Colonic mucosa (tissue), 4 donors: ENCODE results near the gene TXN2. TPM values are rescaled to one million over a fixed set of nuclear protein-coding genes. Genes with fewer than 3 reads are reported as not detected.

Experiments
- DNase-seq: peaks from one replicate; pipeline ENCODE4 v3.0.0-alpha.2; 2020
- H3K27ac ChIP-seq: fragments of 200-600 bp; one replicate; pipeline ENCODE4 v1.8.0; 2021
- H3K27me3 ChIP-seq: fragments of 200-600 bp; one replicate; pipeline ENCODE4 v1.8.0; 2021
- H3K36me3 ChIP-seq: fragments of 200-600 bp; one replicate; pipeline ENCODE4 v1.8.0; 2021
- H3K4me1 ChIP-seq: fragments of 200-600 bp; one replicate; pipeline ENCODE4 v1.8.0; 2021; ENCODE audit warnings: mild to moderate bottlenecking
- H3K4me3 ChIP-seq: fragments of 200-600 bp; one replicate; pipeline ENCODE4 v1.8.0; 2021
- H3K9ac ChIP-seq, 2 donors: one replicate each; pipeline ENCODE4 v1.7.0; 2013; ENCODE audit warnings: control low read depth in 2 of 2, low read depth in 2 of 2, low read length in 2 of 2
- H3K9me3 ChIP-seq: fragments of 200-600 bp; one replicate; pipeline ENCODE4 v1.8.0; 2021
- CTCF ChIP-seq: fragments of 200-600 bp; IDR thresholded peaks from one replicate; pipeline ENCODE4 v1.8.0; 2022; ENCODE audit warnings: antibody characterized with exemption, mild to moderate bottlenecking
- intact Hi-C: fragments of 100-400 bp; cut with DNase I; formaldehyde crosslinking; loops from one replicate; pipeline ENCODE4 v1.14.1; 2022
- total RNA-seq, 2 donors: library from RNA; stranded (reverse); fragmentation: NEBNext Ultra II Directional in 1 of 2; extraction: Animal tissue kit (Norgen Biotek cat#: 25700) in 1 of 2; gene quantifications; one replicate each; pipeline ENCODE4 v1.2.1, GENCODE V29; 2021
- donor health status: healthy.
- donor health status: DM: no; HTN: no; CAD: no.
- donor health status: DM: no; HTN: no; CAD: no.

Gene TXN2
- total RNA-seq, 2 donors from 2014 or later, result 101 to 142 TPM

GRCh38 chr22:36492109-36492508 lies 10.7 kb upstream of the TXN2 start:
- no peak overlapping the region for H3K9ac ChIP-seq
- H3K27me3 ChIP-seq, result no peaks in the 10 kb centered on the region
- intact Hi-C loops, result no loop called here
- no peak for DNase-seq
- TF ChIP-seq CTCF, result no peak
- no peaks in the 10 kb centered on the region for H3K36me3 ChIP-seq
- H3K4me3 ChIP-seq, result no peak overlapping the region
- H3K27ac ChIP-seq, result no peak overlapping the region
- no peaks in the 10 kb centered on the region for H3K4me1 ChIP-seq
- H3K9me3 ChIP-seq, result no peaks in the 10 kb centered on the region

DNA sequence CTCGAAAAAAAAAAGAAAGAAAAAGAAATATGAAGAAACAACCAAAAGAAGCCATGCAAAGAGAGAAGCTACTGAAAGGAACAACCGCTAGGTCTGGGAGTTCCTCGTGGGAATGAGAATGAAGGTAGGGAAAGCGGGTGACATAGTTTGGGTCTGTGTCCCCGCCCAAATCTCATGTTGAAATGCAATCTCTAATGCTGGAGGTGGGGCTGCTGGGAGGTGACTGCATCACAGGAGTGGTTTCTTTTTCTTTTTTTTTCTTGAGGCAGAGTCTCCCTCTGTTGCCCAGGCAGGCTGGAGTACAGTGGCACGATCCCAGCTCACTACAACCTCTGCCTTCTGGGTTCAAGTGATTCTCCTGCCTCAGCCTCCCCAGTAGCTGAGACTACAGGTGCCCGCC lies 9.7 kb upstream of the TXN2 start:
- no peak overlapping the region for H3K4me3 ChIP-seq
- no peak for TF ChIP-seq CTCF
- no peaks in the 10 kb centered on the region for H3K36me3 ChIP-seq
- H3K27me3 ChIP-seq, result no peaks in the 10 kb centered on the region
- no peak overlapping the region for H3K9ac ChIP-seq
- intact Hi-C loops, result no loop called here
- H3K27ac ChIP-seq, result no peak overlapping the region
- no peaks in the 10 kb centered on the region for H3K4me1 ChIP-seq
- DNase-seq, result no peak
- no peaks in the 10 kb centered on the region for H3K9me3 ChIP-seq

GRCh38 chr22:36486619-36487384 lies 5.4 kb upstream of the TXN2 start:
- H3K27ac ChIP-seq, result no peak overlapping the region

GRCh38 chr22:36480941-36481392 lies 473 bp downstream of the TXN2 start:
- peak overlapping the region; percentile 99 for H3K27ac ChIP-seq
- intact Hi-C loops, result loop anchor here (10.0 kb wide), 1 partner anchor 286 kb away; no protein-coding TSS in a partner anchor
- H3K9ac ChIP-seq, result peak overlapping the region; percentile 75 to 80
- H3K4me1 ChIP-seq, result peaks cover 10% of the 10 kb centered on the region
- no peak for TF ChIP-seq CTCF
- no peaks in the 10 kb centered on the region for H3K9me3 ChIP-seq
- no peaks in the 10 kb centered on the region for H3K27me3 ChIP-seq
- peak overlapping the region; percentile 70 for H3K4me3 ChIP-seq
- peaks cover 11% of the 10 kb centered on the region for H3K36me3 ChIP-seq
- no peak for DNase-seq

More at GRCh38 chr22:36486619-36487384, 5.4 kb upstream of the TXN2 start:
- H3K9me3 ChIP-seq, result no peaks in the 10 kb centered on the region
- peaks cover 4% of the 10 kb centered on the region for H3K4me1 ChIP-seq
- H3K27me3 ChIP-seq, result no peaks in the 10 kb centered on the region
- H3K4me3 ChIP-seq, result no peak overlapping the region
- no peak overlapping the region for H3K9ac ChIP-seq
- H3K36me3 ChIP-seq, result no peaks in the 10 kb centered on the region
- intact Hi-C loops, result loop anchor here (10.0 kb wide), 1 partner anchor 292 kb away; no protein-coding TSS in a partner anchor
- peak; percentile 51 for TF ChIP-seq CTCF
- DNase-seq, result peak; percentile 64

DNA sequence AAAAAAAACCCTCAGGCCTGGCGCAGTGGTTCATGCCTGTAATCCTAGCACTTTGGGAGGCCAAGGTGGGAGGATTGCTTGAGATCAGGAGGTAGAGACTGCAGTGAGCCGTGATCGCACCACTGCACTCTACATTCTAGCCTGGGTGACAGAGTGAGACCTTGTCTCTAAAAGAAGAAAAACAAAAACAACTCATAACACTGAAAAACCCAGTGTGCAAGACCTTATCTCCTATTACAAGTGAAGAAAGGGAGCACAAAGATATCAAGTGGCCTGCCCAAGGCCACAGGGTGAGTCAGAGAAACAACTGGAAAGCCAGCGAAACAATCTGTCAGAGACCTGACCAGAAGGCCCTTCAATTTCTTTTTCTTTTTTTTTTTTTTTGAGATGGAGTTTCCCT lies 2.5 kb downstream of the TXN2 start:
- no peak overlapping the region for H3K9ac ChIP-seq
- peaks cover 10% of the 10 kb centered on the region for H3K4me1 ChIP-seq
- H3K4me3 ChIP-seq, result no peak overlapping the region
- H3K27ac ChIP-seq, result no peak overlapping the region
- no peak for TF ChIP-seq CTCF
- no peak for DNase-seq
- H3K27me3 ChIP-seq, result no peaks in the 10 kb centered on the region
- intact Hi-C loops, result no loop called here
- H3K9me3 ChIP-seq, result no peaks in the 10 kb centered on the region
- H3K36me3 ChIP-seq, result peaks cover 16% of the 10 kb centered on the region
